Measurements from ENCODE around the gene PPM1N.

The PPM1N gene

GRCh38 chr19:45471111-45471930, 26.9 kb upstream of the PPM1N start:
- no peak for DNase-seq

GRCh38 chr19:45471931-45472562, 26.2 kb upstream of the PPM1N start:
- no peak for DNase-seq

GRCh38 chr19:45472563-45473366, 25.5 kb upstream of the PPM1N start:
- DNase-seq, result no peak

- DNase-seq, result no peak
Observed at GRCh38 chr19:45473367-45473681, 24.9 kb upstream of the PPM1N start.

- DNase-seq, result no peak
Observed at GRCh38 chr19:45473682-45474605, 24.3 kb upstream of the PPM1N start.

- no peak for DNase-seq
Observed at GRCh38 chr19:45474606-45475521, 23.4 kb upstream of the PPM1N start.

- no peak for DNase-seq
Observed at GRCh38 chr19:45475537-45476291, 22.5 kb upstream of the PPM1N start.

GRCh38 chr19:45476304-45476703, 21.9 kb upstream of the PPM1N start:
- DNase-seq, result no peak

- no peak for DNase-seq
Observed at GRCh38 chr19:45477186-45477585, 21.1 kb upstream of the PPM1N start.

- DNase-seq, result no peak
Observed at GRCh38 chr19:45477713-45478453, 20.4 kb upstream of the PPM1N start.

- DNase-seq, result peak; percentile 92
Observed at GRCh38 chr19:45478454-45479238, 19.6 kb upstream of the PPM1N start.

- DNase-seq, result no peak
Observed at GRCh38 chr19:45483033-45483432, 15.2 kb upstream of the PPM1N start.

GRCh38 chr19:45484273-45484945, 13.8 kb upstream of the PPM1N start:
- no peak for DNase-seq

GRCh38 chr19:45485305-45486077, 12.8 kb upstream of the PPM1N start:
- DNase-seq, result peak; percentile 96

- DNase-seq, result no peak
Observed at GRCh38 chr19:45488708-45489107, 9.5 kb upstream of the PPM1N start.

GRCh38 chr19:45489216-45489855, 8.9 kb upstream of the PPM1N start:
- no peak for DNase-seq

- DNase-seq, result no peak
Observed at GRCh38 chr19:45492137-45492626, 6.1 kb upstream of the PPM1N start.

Data from activated T-cell treated with anti-CD3 and anti-CD28 coated beads for 4 hours (primary cell).